Measurements from ENCODE around the gene MSTN.

MSTN gene

DNA sequence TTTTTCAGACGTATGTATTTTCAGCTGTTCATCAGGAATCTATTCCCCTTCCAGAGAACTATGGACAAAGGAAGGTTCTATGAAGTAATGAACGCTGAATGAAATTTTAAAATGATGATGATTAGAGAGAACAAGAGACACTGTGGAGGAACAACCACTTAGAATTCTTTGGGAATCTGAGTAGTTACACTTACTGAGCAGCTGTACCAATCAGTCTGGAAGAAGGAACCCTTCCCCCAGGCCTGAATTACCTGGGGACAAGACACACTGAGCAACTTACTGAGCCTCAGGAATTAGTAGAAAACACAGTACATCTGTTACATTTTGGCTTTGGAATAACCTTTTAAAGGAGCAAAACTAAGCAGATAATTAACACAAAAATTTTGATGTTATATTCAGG is 1.9 kb downstream of the MSTN start:
- in situ Hi-C loops (cut with MboI; ENCODE audit: low pct_unique_long_range_greater_than_20kb, low sequenced_read_pairs, unreplicated experiment): loop anchor here (10.0 to 25.0 kb wide), 2 partner anchors 266 to 398 kb away; partner anchors contain the start of genes ANKAR and ASNSD1
- DNase-seq (ENCODE audit: low spot score): no peak
- TF ChIP-seq, protein P1, sequence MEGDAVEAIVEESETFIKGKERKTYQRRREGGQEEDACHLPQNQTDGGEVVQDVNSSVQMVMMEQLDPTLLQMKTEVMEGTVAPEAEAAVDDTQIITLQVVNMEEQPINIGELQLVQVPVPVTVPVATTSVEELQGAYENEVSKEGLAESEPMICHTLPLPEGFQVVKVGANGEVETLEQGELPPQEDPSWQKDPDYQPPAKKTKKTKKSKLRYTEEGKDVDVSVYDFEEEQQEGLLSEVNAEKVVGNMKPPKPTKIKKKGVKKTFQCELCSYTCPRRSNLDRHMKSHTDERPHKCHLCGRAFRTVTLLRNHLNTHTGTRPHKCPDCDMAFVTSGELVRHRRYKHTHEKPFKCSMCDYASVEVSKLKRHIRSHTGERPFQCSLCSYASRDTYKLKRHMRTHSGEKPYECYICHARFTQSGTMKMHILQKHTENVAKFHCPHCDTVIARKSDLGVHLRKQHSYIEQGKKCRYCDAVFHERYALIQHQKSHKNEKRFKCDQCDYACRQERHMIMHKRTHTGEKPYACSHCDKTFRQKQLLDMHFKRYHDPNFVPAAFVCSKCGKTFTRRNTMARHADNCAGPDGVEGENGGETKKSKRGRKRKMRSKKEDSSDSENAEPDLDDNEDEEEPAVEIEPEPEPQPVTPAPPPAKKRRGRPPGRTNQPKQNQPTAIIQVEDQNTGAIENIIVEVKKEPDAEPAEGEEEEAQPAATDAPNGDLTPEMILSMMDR (IDR thresholded peaks at IDR 0.05; ENCODE audit: extremely low read depth, insufficient read depth, missing control alignments): no peak

- in situ Hi-C loops (cut with MboI; ENCODE audit: low pct_unique_long_range_greater_than_20kb, low sequenced_read_pairs, unreplicated experiment): loop anchor here (10.0 to 25.0 kb wide), 2 partner anchors 265 to 398 kb away; partner anchors contain the start of genes ANKAR and ASNSD1
- TF ChIP-seq, protein P1 (IDR thresholded peaks at IDR 0.05; ENCODE audit: extremely low read depth, insufficient read depth, missing control alignments): no peak
- no peak for DNase-seq (ENCODE audit: low spot score)
These were observed 2.5 kb downstream of the MSTN start for GRCh38 chr2:190060019-190060418.

GRCh38 chr2:190053426-190053825 is 9.1 kb downstream of the MSTN start:
- TF ChIP-seq, protein P1 (IDR thresholded peaks at IDR 0.05; ENCODE audit: extremely low read depth, insufficient read depth, missing control alignments): no peak
- in situ Hi-C loops (cut with MboI; ENCODE audit: low pct_unique_long_range_greater_than_20kb, low sequenced_read_pairs, unreplicated experiment): loop anchor here (25.0 kb wide), 1 partner anchor 391 kb away; the partner anchor contains the start of genes ANKAR and ASNSD1
- DNase-seq (ENCODE audit: low spot score): no peak

GRCh38 chr2:190052307-190052706 is 10.2 kb downstream of the MSTN start:
- TF ChIP-seq, protein P1 (IDR thresholded peaks at IDR 0.05; ENCODE audit: extremely low read depth, insufficient read depth, missing control alignments): no peak
- DNase-seq (ENCODE audit: low spot score): no peak
- in situ Hi-C loops (cut with MboI; ENCODE audit: low pct_unique_long_range_greater_than_20kb, low sequenced_read_pairs, unreplicated experiment): loop anchor here (25.0 kb wide), 1 partner anchor 390 kb away; the partner anchor contains the start of genes ANKAR and ASNSD1

DNA sequence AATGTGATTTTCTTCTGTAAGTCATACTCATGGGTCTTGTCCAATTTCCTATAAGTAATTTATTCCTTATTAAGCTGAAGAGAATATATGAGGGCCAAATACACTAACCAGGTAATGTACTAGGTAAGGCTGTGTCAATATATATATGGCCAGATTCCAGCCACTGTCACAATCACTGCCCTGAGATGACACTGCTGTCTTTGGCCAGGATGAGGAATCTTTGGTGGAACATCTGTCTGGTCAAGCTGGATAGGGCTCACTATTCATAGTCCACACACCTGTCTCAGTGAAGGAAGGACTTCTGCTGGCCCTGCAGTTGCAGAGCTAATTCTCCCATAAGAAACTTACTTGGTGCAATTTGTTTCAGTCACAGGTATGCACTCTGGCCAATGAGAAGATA is 11.3 kb downstream of the MSTN start:
- no peak for DNase-seq (ENCODE audit: low spot score)
- TF ChIP-seq, protein P1 (IDR thresholded peaks at IDR 0.05; ENCODE audit: extremely low read depth, insufficient read depth, missing control alignments): no peak
- in situ Hi-C loops (cut with MboI; ENCODE audit: low pct_unique_long_range_greater_than_20kb, low sequenced_read_pairs, unreplicated experiment): loop anchor here (25.0 kb wide), 1 partner anchor 389 kb away; the partner anchor contains the start of genes ANKAR and ASNSD1

GRCh38 chr2:190050001-190050400 is 12.5 kb downstream of the MSTN start:
- in situ Hi-C loops (cut with MboI; ENCODE audit: low pct_unique_long_range_greater_than_20kb, low sequenced_read_pairs, unreplicated experiment): loop anchor here (25.0 kb wide), 1 partner anchor 388 kb away; the partner anchor contains the start of genes ANKAR and ASNSD1
- no peak for DNase-seq (ENCODE audit: low spot score)
- TF ChIP-seq, protein P1 (IDR thresholded peaks at IDR 0.05; ENCODE audit: extremely low read depth, insufficient read depth, missing control alignments): no peak

Measured in GM13977 (cell line).